ENCODE data around the gene JAM3. TPM values are rescaled to one million over a fixed set of nuclear protein-coding genes. Genes with fewer than 3 reads are reported as not detected.
"Not testable (repeated sequence)": the region's sequence is repeated elsewhere in the genome, so short reads cannot be mapped to it uniquely, and the experiment has no call there.

The JAM3 gene
- total RNA-seq, 1 experiment from 2014 or later = 3.1 TPM

- ChIA-PET CTCF (no interaction called here), POLR2A (ENCODE audit: unreplicated experiment) (no interaction called here)
- Histone ChIP-seq H3K9ac (ENCODE audit: low read length) (no peak overlapping the region), H3K4me1 (ENCODE audit: insufficient read depth, low read length) (no peaks in the 10 kb centered on the region), H3K9me2 (replicated peaks; ENCODE audit: low read length) (no peaks in the 10 kb centered on the region), H3K4me3 (ENCODE audit: low read length) (no peak overlapping the region), H3K79me2 (ENCODE audit: low read length) (no peaks in the 10 kb centered on the region), H3K27ac (ENCODE audit: low read length) (no peak overlapping the region), H3K4me2 (ENCODE audit: low read length) (no peak overlapping the region), H2AFZ (ENCODE audit: low read length) (no peak overlapping the region), H3K36me3 (ENCODE audit: low read depth, low read length) (no peaks in the 10 kb centered on the region), H3K9me3 (ENCODE audit: low read length) (no peaks in the 10 kb centered on the region), H3K27me3 (ENCODE audit: low read length) (peaks cover 44% of the 10 kb centered on the region), H3F3A (ENCODE audit: low read length, unreplicated experiment) (no peaks in the 10 kb centered on the region), H4K20me1 (ENCODE audit: low read length) (no peaks in the 10 kb centered on the region)
- BruUV-seq (replicated peaks) = no TSS peak
- intact Hi-C loops (cut with micrococcal nuclease) = no loop called here
- DNase-seq (no peak), ATAC-seq (no peak)
- TF ChIP-seq CTCF (conservative IDR thresholded peaks at IDR 0.05; ENCODE audit: low read depth, low read length) (no peak), EZH2phosphoT487 (IDR thresholded peaks at IDR 0.05; ENCODE audit: borderline replicate concordance, low read length) (no peak), EZH2 (IDR thresholded peaks at IDR 0.05; ENCODE audit: low read length, unreplicated experiment) (no peak)
Measured at GRCh38 chr11:134086376-134086775, 17.5 kb downstream of the JAM3 start.

GRCh38 chr11:134092006-134092405, 23.1 kb downstream of the JAM3 start:
- H3K79me2 ChIP-seq (ENCODE audit: low read length); H3K9ac ChIP-seq (ENCODE audit: low read length); ATAC-seq; H3F3A ChIP-seq (ENCODE audit: low read length, unreplicated experiment); H3K9me2 ChIP-seq (replicated peaks; ENCODE audit: low read length); H3K9me3 ChIP-seq (ENCODE audit: low read length); H4K20me1 ChIP-seq (ENCODE audit: low read length); intact Hi-C loops (cut with micrococcal nuclease); CTCF ChIA-PET; POLR2A ChIA-PET (ENCODE audit: unreplicated experiment); BruUV-seq (replicated peaks); H2AFZ ChIP-seq (ENCODE audit: low read length); H3K36me3 ChIP-seq (ENCODE audit: low read depth, low read length); H3K4me2 ChIP-seq (ENCODE audit: low read length); H3K27ac ChIP-seq (ENCODE audit: low read length); DNase-seq; H3K4me1 ChIP-seq (ENCODE audit: insufficient read depth, low read length); H3K4me3 ChIP-seq (ENCODE audit: low read length): not testable (repeated sequence)
- peaks cover 15% of the 10 kb centered on the region for H3K27me3 ChIP-seq (ENCODE audit: low read length)

GRCh38 chr11:134097166-134097565, 28.3 kb downstream of the JAM3 start:
- POLR2A ChIA-PET (ENCODE audit: unreplicated experiment) = no interaction called here

More at GRCh38 chr11:134097166-134097565, 28.3 kb downstream of the JAM3 start:
- TF ChIP-seq EZH2 (IDR thresholded peaks at IDR 0.05; ENCODE audit: low read length, unreplicated experiment) = no peak
- no peak for TF ChIP-seq EZH2phosphoT487 (IDR thresholded peaks at IDR 0.05; ENCODE audit: borderline replicate concordance, low read length)
- no peak for TF ChIP-seq CTCF (conservative IDR thresholded peaks at IDR 0.05; ENCODE audit: low read depth, low read length)
- intact Hi-C loops (cut with micrococcal nuclease) = no loop called here
- H3K27me3 ChIP-seq (ENCODE audit: low read length) = peaks cover 30% of the 10 kb centered on the region
- H3F3A ChIP-seq (ENCODE audit: low read length, unreplicated experiment) = no peaks in the 10 kb centered on the region
- H3K79me2 ChIP-seq (ENCODE audit: low read length) = no peaks in the 10 kb centered on the region
- H3K36me3 ChIP-seq (ENCODE audit: low read depth, low read length) = no peaks in the 10 kb centered on the region
- CTCF ChIA-PET = no interaction called here
- ATAC-seq (no peak), DNase-seq (no peak)
- no peak overlapping the region for H3K9ac ChIP-seq (ENCODE audit: low read length)
- H3K9me3 ChIP-seq (ENCODE audit: low read length) = no peaks in the 10 kb centered on the region
- no peak overlapping the region for H2AFZ ChIP-seq (ENCODE audit: low read length)
- H3K9me2 ChIP-seq (replicated peaks; ENCODE audit: low read length) = no peaks in the 10 kb centered on the region
- no peaks in the 10 kb centered on the region for H3K4me1 ChIP-seq (ENCODE audit: insufficient read depth, low read length)
- H3K27ac ChIP-seq (ENCODE audit: low read length) = no peak overlapping the region
- no peak overlapping the region for H3K4me3 ChIP-seq (ENCODE audit: low read length)
- BruUV-seq (replicated peaks) = no TSS peak
- no peak overlapping the region for H3K4me2 ChIP-seq (ENCODE audit: low read length)
- no peaks in the 10 kb centered on the region for H4K20me1 ChIP-seq (ENCODE audit: low read length)
